GM18502 (cell line): ENCODE measurements around the gene SHLD3.
"Not testable (repeated sequence)": the region's sequence is repeated elsewhere in the genome, so short reads cannot be mapped to it uniquely, and the experiment has no call there.

Experiments
- ATAC-seq: cut with Tn5 transposase; IDR thresholded peaks from one replicate; pipeline ENCODE4 v1.9.1; 2021; ENCODE audit warnings: mild to moderate bottlenecking; ENCODE audit not compliant: unreplicated experiment, poor library complexity

The SHLD3 gene

DNA sequence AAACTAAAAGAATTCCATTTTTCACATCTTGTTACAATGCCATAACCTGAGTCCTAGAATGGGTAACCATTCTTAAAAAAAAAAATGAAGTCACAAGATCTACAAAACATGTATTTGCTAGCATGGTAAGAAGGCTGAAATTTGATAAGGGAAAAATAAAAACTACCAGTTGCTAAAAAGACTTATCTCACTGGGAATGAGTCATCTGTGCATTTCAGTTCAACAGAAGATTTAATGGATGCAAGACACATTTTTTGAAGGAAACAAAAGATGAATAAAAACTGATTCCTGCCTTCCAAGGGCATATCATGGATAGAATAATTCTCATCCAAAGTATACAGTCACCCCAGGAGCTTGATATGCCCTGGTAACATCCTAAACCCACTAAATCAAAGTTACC lies 49.9 kb downstream of the SHLD3 start:
- ATAC-seq: no peak

DNA sequence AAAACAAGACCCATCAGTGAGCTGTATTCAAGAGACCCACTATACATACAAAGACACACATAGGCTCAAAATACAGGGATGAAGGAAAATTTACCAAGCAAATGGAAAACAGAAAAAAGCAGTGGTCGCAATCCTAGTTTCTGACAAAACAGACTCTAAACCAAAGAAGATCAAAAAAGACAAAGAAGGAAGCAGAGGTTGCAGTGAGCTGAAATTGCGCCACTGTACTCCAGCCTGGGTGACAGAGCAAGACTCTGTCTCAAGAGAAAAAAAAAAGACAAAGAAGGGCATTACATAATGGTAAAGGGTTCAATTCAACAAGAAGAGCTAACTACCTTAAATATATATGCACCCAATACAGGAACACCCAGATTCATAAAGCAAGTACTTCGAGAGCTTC lies 51.2 kb downstream of the SHLD3 start:
- not testable (repeated sequence) for ATAC-seq
